ENCODE measurements around the gene CDHR4.
"Not testable (repeated sequence)": the region's sequence is repeated elsewhere in the genome, so short reads cannot be mapped to it uniquely, and the experiment has no call there.

CDHR4 gene

GRCh38 chr3:49779358-49780079 is 20.2 kb downstream of the CDHR4 start:
- DNase-seq, result no peak

- DNase-seq, result not testable (repeated sequence)
Measured at GRCh38 chr3:49776101-49776500, 23.6 kb downstream of the CDHR4 start.

GRCh38 chr3:49775538-49775937 is 24.1 kb downstream of the CDHR4 start:
- no peak for DNase-seq

- no peak for DNase-seq
Measured at GRCh38 chr3:49772703-49773102, 27.0 kb downstream of the CDHR4 start.

GRCh38 chr3:49771340-49771938 is 28.2 kb downstream of the CDHR4 start:
- DNase-seq, result no peak

GRCh38 chr3:49769926-49770325 is 29.7 kb downstream of the CDHR4 start:
- no peak for DNase-seq

- no peak for DNase-seq
Measured at GRCh38 chr3:49769286-49769915, 30.3 kb downstream of the CDHR4 start.

- DNase-seq, result no peak
Measured at GRCh38 chr3:49763981-49764380, 35.7 kb downstream of the CDHR4 start.

GRCh38 chr3:49761661-49762060 is 38.0 kb downstream of the CDHR4 start:
- DNase-seq, result no peak

- no peak for DNase-seq
Measured at GRCh38 chr3:49759226-49759625, 40.4 kb downstream of the CDHR4 start.

- no peak for DNase-seq
Measured at GRCh38 chr3:49757197-49757596, 42.5 kb downstream of the CDHR4 start.

- no peak for DNase-seq
Measured at GRCh38 chr3:49756036-49756435, 43.6 kb downstream of the CDHR4 start.

GRCh38 chr3:49754536-49754935 is 45.1 kb downstream of the CDHR4 start:
- DNase-seq, result no peak

- no peak for DNase-seq
Measured at GRCh38 chr3:49751501-49751900, 48.2 kb downstream of the CDHR4 start.

- no peak for DNase-seq
Measured at GRCh38 chr3:49750056-49750455, 49.6 kb downstream of the CDHR4 start.

GRCh38 chr3:49748874-49749273 is 50.8 kb downstream of the CDHR4 start:
- not testable (repeated sequence) for DNase-seq

- no peak for DNase-seq
Measured at GRCh38 chr3:49747792-49748480, 51.7 kb downstream of the CDHR4 start.

- no peak for DNase-seq
Measured at GRCh38 chr3:49745986-49746385, 53.7 kb downstream of the CDHR4 start.
